T-helper 17 cell (primary cell): ENCODE results near the gene BCL2L14. TPM values are rescaled to one million over a fixed set of nuclear protein-coding genes. Genes with fewer than 3 reads are reported as not detected.

Experiments
- ATAC-seq: fragments of 150-1000 bp; cut with Tn5 transposase; 2 replicates; pipeline ENCODE4 v1.10.0; 2021; ENCODE audit warnings: mild to moderate bottlenecking, moderate library complexity
- DNase-seq, 3 donors: peaks; one replicate each; pipeline versions ENCODE4 v3.0.0 to v3.0.0-alpha.2; 2020 to 2021
- H3K9me3 ChIP-seq: one replicate; pipeline ENCODE4 v1.7.0; 2013; ENCODE audit warnings: low read length, mild to moderate bottlenecking; ENCODE audit not compliant: control insufficient read depth, poor library complexity, severe bottlenecking
- H3K27ac Mint-ChIP-seq: one replicate; pipeline ENCODE4 v1.8.0; 2022; ENCODE audit warnings: mild to moderate bottlenecking, moderate library complexity, mixed read lengths
- H3K27me3 Mint-ChIP-seq: one replicate; pipeline ENCODE4 v1.8.0; 2022; ENCODE audit warnings: mixed read lengths
- H3K36me3 Mint-ChIP-seq: one replicate; pipeline ENCODE4 v1.8.0; 2022; ENCODE audit warnings: low read depth, mixed read lengths
- H3K4me1 Mint-ChIP-seq: one replicate; pipeline ENCODE4 v1.8.0; 2022; ENCODE audit warnings: mild to moderate bottlenecking, mixed read lengths
- H3K4me3 Mint-ChIP-seq: one replicate; pipeline ENCODE4 v1.8.0; 2022; ENCODE audit warnings: mild to moderate bottlenecking, moderate library complexity, mixed read lengths
- total RNA-seq, 4 donors: library from RNA in 2 of 4; stranded (reverse) in 2 of 4; gene quantifications; one replicate each; pipeline ENCODE4 v1.2.3 and lab custom pipeline; 2022 to 2026

The BCL2L14 gene
- total RNA-seq, 2 donors from 2014 or later, result 0.67 TPM; not detected in 1

GRCh38 chr12:12035229-12035628, 35.5 kb upstream of the BCL2L14 start:
- no peak for DNase-seq
- ATAC-seq, result no peak
- Mint-ChIP-seq H3K4me3 (no peak overlapping the region), H3K27ac (no peak overlapping the region), H3K36me3 (peaks cover 2% of the 10 kb centered on the region), H3K27me3 (peaks cover 17% of the 10 kb centered on the region), H3K4me1 (peaks cover 16% of the 10 kb centered on the region)
- H3K9me3 ChIP-seq, result no peaks in the 10 kb centered on the region

GRCh38 chr12:12036901-12037300, 33.8 kb upstream of the BCL2L14 start:
- no peaks in the 10 kb centered on the region for H3K9me3 ChIP-seq
- Mint-ChIP-seq H3K4me1 (peaks cover 13% of the 10 kb centered on the region), H3K36me3 (peaks cover 4% of the 10 kb centered on the region), H3K4me3 (no peak overlapping the region), H3K27me3 (peaks cover 19% of the 10 kb centered on the region), H3K27ac (no peak overlapping the region)
- DNase-seq (no peak), ATAC-seq (no peak)

- H3K4me3 Mint-ChIP-seq, result no peak overlapping the region
- H3K27me3 Mint-ChIP-seq, result peaks cover 22% of the 10 kb centered on the region
- H3K27ac Mint-ChIP-seq, result no peak overlapping the region
- DNase-seq (no peak), ATAC-seq (no peak)
- no peaks in the 10 kb centered on the region for H3K9me3 ChIP-seq
- no peaks in the 10 kb centered on the region for H3K4me1 Mint-ChIP-seq
- peaks cover 7% of the 10 kb centered on the region for H3K36me3 Mint-ChIP-seq
Measured at GRCh38 chr12:12039897-12040296, 30.8 kb upstream of the BCL2L14 start.

- ATAC-seq (no peak), DNase-seq (no peak)
- Mint-ChIP-seq H3K27ac (no peak overlapping the region), H3K27me3 (peaks cover 4% of the 10 kb centered on the region), H3K36me3 (peaks cover 3% of the 10 kb centered on the region), H3K4me3 (no peak overlapping the region), H3K4me1 (no peaks in the 10 kb centered on the region)
- no peaks in the 10 kb centered on the region for H3K9me3 ChIP-seq
Measured at GRCh38 chr12:12046401-12046800, 24.3 kb upstream of the BCL2L14 start.

- DNase-seq (no peak), ATAC-seq (no peak)
- H3K4me3 Mint-ChIP-seq, result no peak overlapping the region
- H3K27ac Mint-ChIP-seq, result no peak overlapping the region
- no peaks in the 10 kb centered on the region for H3K36me3 Mint-ChIP-seq
- H3K9me3 ChIP-seq, result no peaks in the 10 kb centered on the region
- H3K27me3 Mint-ChIP-seq, result no peaks in the 10 kb centered on the region
- peaks cover 2% of the 10 kb centered on the region for H3K4me1 Mint-ChIP-seq
Measured at GRCh38 chr12:12047682-12048081, 23.1 kb upstream of the BCL2L14 start.

GRCh38 chr12:12048266-12048665, 22.5 kb upstream of the BCL2L14 start:
- Mint-ChIP-seq H3K4me3 (no peak overlapping the region), H3K27ac (no peak overlapping the region), H3K4me1 (peaks cover 2% of the 10 kb centered on the region), H3K27me3 (no peaks in the 10 kb centered on the region), H3K36me3 (no peaks in the 10 kb centered on the region)
- DNase-seq (no peak), ATAC-seq (no peak)
- H3K9me3 ChIP-seq, result no peaks in the 10 kb centered on the region

- Mint-ChIP-seq H3K27me3 (no peaks in the 10 kb centered on the region), H3K4me1 (peaks cover 2% of the 10 kb centered on the region), H3K27ac (no peak overlapping the region), H3K4me3 (no peak overlapping the region), H3K36me3 (no peaks in the 10 kb centered on the region)
- DNase-seq (no peak), ATAC-seq (no peak)
- H3K9me3 ChIP-seq, result no peaks in the 10 kb centered on the region
Measured at GRCh38 chr12:12048714-12049113, 22.0 kb upstream of the BCL2L14 start.

GRCh38 chr12:12051668-12052067, 19.1 kb upstream of the BCL2L14 start:
- ATAC-seq (no peak), DNase-seq (no peak)
- peak overlapping the region; percentile 8 for H3K4me3 Mint-ChIP-seq
- no peak overlapping the region for H3K27ac Mint-ChIP-seq
- peaks cover 2% of the 10 kb centered on the region for H3K4me1 Mint-ChIP-seq
- no peaks in the 10 kb centered on the region for H3K36me3 Mint-ChIP-seq
- no peaks in the 10 kb centered on the region for H3K9me3 ChIP-seq
- H3K27me3 Mint-ChIP-seq, result no peaks in the 10 kb centered on the region

- Mint-ChIP-seq H3K36me3 (no peaks in the 10 kb centered on the region), H3K27me3 (peaks cover 6% of the 10 kb centered on the region), H3K4me3 (no peak overlapping the region), H3K4me1 (peaks cover 7% of the 10 kb centered on the region), H3K27ac (no peak overlapping the region)
- DNase-seq (no peak), ATAC-seq (no peak)
- no peaks in the 10 kb centered on the region for H3K9me3 ChIP-seq
Measured at GRCh38 chr12:12054993-12055392, 15.7 kb upstream of the BCL2L14 start.

GRCh38 chr12:12056951-12057350, 13.8 kb upstream of the BCL2L14 start:
- no peaks in the 10 kb centered on the region for H3K9me3 ChIP-seq
- H3K4me1 Mint-ChIP-seq, result peaks cover 13% of the 10 kb centered on the region
- H3K36me3 Mint-ChIP-seq, result peaks cover 4% of the 10 kb centered on the region
- no peak for ATAC-seq
- H3K27ac Mint-ChIP-seq, result no peak overlapping the region
- peaks cover 16% of the 10 kb centered on the region for H3K27me3 Mint-ChIP-seq
- DNase-seq, result no peak
- H3K4me3 Mint-ChIP-seq, result no peak overlapping the region

- DNase-seq, result no peak
- H3K4me1 Mint-ChIP-seq, result peaks cover 13% of the 10 kb centered on the region
- peaks cover 19% of the 10 kb centered on the region for H3K27me3 Mint-ChIP-seq
- ATAC-seq, result no peak
- peaks cover 4% of the 10 kb centered on the region for H3K36me3 Mint-ChIP-seq
- H3K27ac Mint-ChIP-seq, result no peak overlapping the region
- no peak overlapping the region for H3K4me3 Mint-ChIP-seq
- H3K9me3 ChIP-seq, result no peaks in the 10 kb centered on the region
Measured at GRCh38 chr12:12064596-12064995, 6.1 kb upstream of the BCL2L14 start.

- no peak for DNase-seq
- Mint-ChIP-seq H3K27me3 (peaks cover 4% of the 10 kb centered on the region), H3K36me3 (peaks cover 4% of the 10 kb centered on the region), H3K4me1 (peaks cover 16% of the 10 kb centered on the region), H3K27ac (no peak overlapping the region), H3K4me3 (no peak overlapping the region)
- no peaks in the 10 kb centered on the region for H3K9me3 ChIP-seq
- ATAC-seq, result no peak
Measured at GRCh38 chr12:12068751-12069150, 2.0 kb upstream of the BCL2L14 start.

GRCh38 chr12:12069821-12070548, 754 bp upstream of the BCL2L14 start:
- Mint-ChIP-seq H3K27ac (peak overlapping the region; percentile 41), H3K4me3 (no peak overlapping the region)
- no peak for ATAC-seq

GRCh38 chr12:12072064-12072760, 1.5 kb downstream of the BCL2L14 start:
- Mint-ChIP-seq H3K27ac (peak overlapping the region; percentile 91), H3K4me1 (peaks cover 16% of the 10 kb centered on the region), H3K36me3 (peaks cover 4% of the 10 kb centered on the region), H3K27me3 (peaks cover 12% of the 10 kb centered on the region), H3K4me3 (peak overlapping the region; percentile 89)
- ATAC-seq (peak; percentile 71), DNase-seq (peak; percentile 5 to 15 (median 15))
- H3K9me3 ChIP-seq, result no peaks in the 10 kb centered on the region

More at GRCh38 chr12:12069821-12070548, 754 bp upstream of the BCL2L14 start:
- Mint-ChIP-seq H3K4me1 (peaks cover 16% of the 10 kb centered on the region), H3K27me3 (peaks cover 4% of the 10 kb centered on the region), H3K36me3 (peaks cover 4% of the 10 kb centered on the region)
- H3K9me3 ChIP-seq, result no peaks in the 10 kb centered on the region
- DNase-seq, result no peak
